Lower lobe of right lung (tissue), 2 donors: Measurements from ENCODE around the gene EFNB1. TPM values are rescaled to one million over a fixed set of nuclear protein-coding genes. Genes with fewer than 3 reads are reported as not detected.

Source experiments
- ATAC-seq, 2 donors: fragments of 200-7000 bp; cut with Tn5 transposase; one replicate each; pipeline ENCODE4 v1.9.1; 2020 to 2022; ENCODE audit warnings: mild to moderate bottlenecking in 2 of 2, moderate library complexity in 2 of 2
- DNase-seq: peaks from one replicate; pipeline ENCODE4 v3.0.0-alpha.2; 2020
- H3K27ac ChIP-seq: fragments of 200-600 bp; one replicate; pipeline ENCODE4 v1.8.0; 2022
- H3K27me3 ChIP-seq: fragments of 200-600 bp; one replicate; pipeline ENCODE4 v1.8.0; 2022; ENCODE audit warnings: low read depth
- H3K36me3 ChIP-seq: fragments of 200-600 bp; one replicate; pipeline ENCODE4 v1.8.0; 2022; ENCODE audit warnings: mild to moderate bottlenecking
- H3K4me1 ChIP-seq: fragments of 200-600 bp; one replicate; pipeline ENCODE4 v1.8.0; 2022
- H3K4me3 ChIP-seq: fragments of 200-600 bp; one replicate; pipeline ENCODE4 v1.8.0; 2022; ENCODE audit warnings: mild to moderate bottlenecking
- H3K9me3 ChIP-seq: fragments of 200-600 bp; one replicate; pipeline ENCODE4 v1.8.0; 2022
- CTCF ChIP-seq: fragments of 200-600 bp; IDR thresholded peaks from one replicate; pipeline ENCODE4 v1.8.0; 2022; ENCODE audit warnings: antibody characterized with exemption, mild to moderate bottlenecking
- intact Hi-C: fragments of 100-400 bp; cut with DNase I; formaldehyde crosslinking; loops from one replicate; pipeline ENCODE4 v1.11.0; 2022
- total RNA-seq: library from RNA; stranded (reverse); fragmentation: NEBNext Ultra II Directional; extraction: Animal tissue kit (Norgen Biotek cat#: 25700); gene quantifications from one replicate; pipeline ENCODE4 v1.2.1, GENCODE V29; 2021
- donor health status: DM: no; HTN: yes; CAD: no; lungs with severe emphysema.

Gene EFNB1
- total RNA-seq, 1 donor from 2014 or later, result 36.5 TPM

GRCh38 chrX:68848189-68848940, 19.5 kb downstream of the EFNB1 start:
- DNase-seq, result no peak
- Histone ChIP-seq H3K27me3 (no peaks in the 10 kb centered on the region), H3K36me3 (peaks cover 4% of the 10 kb centered on the region)

GRCh38 chrX:68851082-68851481, 22.3 kb downstream of the EFNB1 start:
- intact Hi-C loops, result no loop called here
- H3K27me3 ChIP-seq, result no peaks in the 10 kb centered on the region

More at GRCh38 chrX:68848189-68848940, 19.5 kb downstream of the EFNB1 start:
- no peak overlapping the region for H3K4me3 ChIP-seq
- no peaks in the 10 kb centered on the region for H3K4me1 ChIP-seq
- intact Hi-C loops, result no loop called here
- TF ChIP-seq CTCF, result no peak
- H3K9me3 ChIP-seq, result no peaks in the 10 kb centered on the region
- no peak overlapping the region for H3K27ac ChIP-seq
- no peak for ATAC-seq

DNA sequence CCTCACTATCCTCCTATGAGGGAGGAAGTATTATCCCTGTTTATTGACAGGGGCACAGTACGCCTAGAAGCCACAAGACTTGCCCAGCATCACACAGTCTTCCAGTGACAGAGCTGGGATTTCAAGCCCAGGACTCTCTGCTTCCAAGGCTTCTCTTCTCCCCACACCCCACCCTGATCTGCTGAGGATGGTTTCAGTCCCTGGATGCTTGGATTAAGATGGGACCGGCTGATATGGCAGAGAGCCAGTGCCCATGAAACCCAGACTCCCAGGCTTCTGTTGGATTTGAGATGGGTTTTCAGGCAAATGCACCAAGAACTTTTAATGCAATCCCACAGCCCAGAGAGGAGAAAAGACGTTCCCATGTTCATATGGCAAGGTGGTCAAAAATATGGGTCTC, 23.2 kb downstream of the EFNB1 start:
- Histone ChIP-seq H3K4me1 (no peaks in the 10 kb centered on the region), H3K36me3 (no peaks in the 10 kb centered on the region), H3K4me3 (no peak overlapping the region), H3K27ac (no peak overlapping the region), H3K9me3 (no peaks in the 10 kb centered on the region), H3K27me3 (no peaks in the 10 kb centered on the region)
- ATAC-seq (no peak), DNase-seq (no peak)
- intact Hi-C loops, result no loop called here
- no peak for TF ChIP-seq CTCF

More at GRCh38 chrX:68851082-68851481, 22.3 kb downstream of the EFNB1 start:
- DNase-seq (no peak), ATAC-seq (no peak)
- TF ChIP-seq CTCF, result no peak
- Histone ChIP-seq H3K36me3 (no peaks in the 10 kb centered on the region), H3K27ac (no peak overlapping the region), H3K9me3 (no peaks in the 10 kb centered on the region), H3K4me3 (no peak overlapping the region), H3K4me1 (no peaks in the 10 kb centered on the region)

- ATAC-seq (no peak), DNase-seq (no peak)
- no peaks in the 10 kb centered on the region for H3K4me1 ChIP-seq
- no peaks in the 10 kb centered on the region for H3K9me3 ChIP-seq
- no peak overlapping the region for H3K4me3 ChIP-seq
- no peak overlapping the region for H3K27ac ChIP-seq
- H3K36me3 ChIP-seq, result no peaks in the 10 kb centered on the region
- intact Hi-C loops, result no loop called here
- TF ChIP-seq CTCF, result no peak
- no peaks in the 10 kb centered on the region for H3K27me3 ChIP-seq
Observed at GRCh38 chrX:68853665-68854251, 24.9 kb downstream of the EFNB1 start.

DNA sequence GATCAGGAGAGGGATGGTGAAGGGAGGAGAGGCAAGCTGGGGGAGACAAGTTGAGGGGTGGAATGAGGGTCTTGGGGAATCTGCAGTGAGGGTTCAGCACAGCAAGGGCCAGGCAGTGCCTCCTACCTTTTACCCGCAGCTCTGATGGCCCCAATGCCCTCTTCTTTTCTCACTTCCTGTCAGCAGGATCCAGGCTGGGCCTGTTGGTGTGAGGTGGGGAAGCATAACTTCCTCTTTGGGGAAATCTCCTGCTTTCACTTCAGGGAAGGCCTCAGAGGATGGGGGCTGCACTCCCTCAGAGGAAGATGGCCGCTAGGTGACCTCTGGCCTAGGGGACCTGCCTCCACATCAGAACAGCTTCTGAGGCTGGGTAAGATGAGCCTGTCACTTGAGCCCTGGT, 36.5 kb downstream of the EFNB1 start:
- H3K9me3 ChIP-seq, result no peaks in the 10 kb centered on the region
- DNase-seq (no peak), ATAC-seq (peak; percentile 60 to 65)
- H3K4me3 ChIP-seq, result no peak overlapping the region
- TF ChIP-seq CTCF, result no peak
- H3K27ac ChIP-seq, result no peak overlapping the region
- H3K36me3 ChIP-seq, result no peaks in the 10 kb centered on the region
- intact Hi-C loops, result no loop called here
- H3K27me3 ChIP-seq, result no peaks in the 10 kb centered on the region
- H3K4me1 ChIP-seq, result no peaks in the 10 kb centered on the region
